Measurements from ENCODE around the gene FUCA1. TPM values are rescaled to one million over a fixed set of nuclear protein-coding genes. Genes with fewer than 3 reads are reported as not detected.
A peak's percentile ranks its signal among the peaks of the same experiment; 100 is the strongest.
"Not testable (repeated sequence)": the region's sequence is repeated elsewhere in the genome, so short reads cannot be mapped to it uniquely, and the experiment has no call there.

The FUCA1 gene
- total RNA-seq, 1 donor from 2014 or later, result 19.0 TPM

DNA sequence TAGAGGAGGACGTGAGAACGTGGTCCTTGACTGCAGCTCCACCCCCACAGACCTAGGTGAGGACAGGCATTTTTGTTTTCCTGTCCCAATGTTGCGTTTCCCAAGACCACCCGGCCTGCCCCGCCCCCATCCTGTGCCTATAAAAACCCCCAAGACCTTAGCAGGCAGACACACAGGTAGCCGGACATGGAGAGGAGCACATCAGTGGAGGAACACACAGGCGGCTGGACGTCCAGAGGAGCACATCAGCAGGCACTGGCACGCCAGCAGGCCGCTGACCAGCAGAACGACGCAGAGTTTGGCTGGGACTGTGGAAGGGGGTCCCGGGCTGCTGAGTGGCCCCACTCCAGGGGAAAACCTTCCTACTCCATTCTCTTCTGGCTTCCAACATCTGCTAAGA is 30.2 kb downstream of the FUCA1 start:
- DNase-seq, result no peak

DNA sequence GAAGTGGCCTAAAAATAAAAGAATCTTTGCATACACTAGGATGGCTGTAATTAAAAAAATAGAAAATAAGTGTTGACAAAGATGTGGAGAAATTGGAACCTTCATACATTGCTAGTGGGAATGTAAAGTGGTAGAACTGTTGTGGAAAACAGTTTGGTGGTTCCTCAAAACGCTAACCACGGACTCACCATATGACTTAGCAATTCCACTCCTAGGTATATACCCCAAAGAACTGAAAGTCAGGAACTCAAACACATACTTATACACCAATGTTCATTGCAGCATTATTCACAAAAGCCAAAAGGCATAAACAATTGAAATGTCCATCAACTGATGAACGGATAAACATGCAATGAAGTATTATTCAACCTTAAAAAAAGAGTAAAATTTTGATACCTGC is 32.1 kb downstream of the FUCA1 start:
- DNase-seq, result no peak

DNA sequence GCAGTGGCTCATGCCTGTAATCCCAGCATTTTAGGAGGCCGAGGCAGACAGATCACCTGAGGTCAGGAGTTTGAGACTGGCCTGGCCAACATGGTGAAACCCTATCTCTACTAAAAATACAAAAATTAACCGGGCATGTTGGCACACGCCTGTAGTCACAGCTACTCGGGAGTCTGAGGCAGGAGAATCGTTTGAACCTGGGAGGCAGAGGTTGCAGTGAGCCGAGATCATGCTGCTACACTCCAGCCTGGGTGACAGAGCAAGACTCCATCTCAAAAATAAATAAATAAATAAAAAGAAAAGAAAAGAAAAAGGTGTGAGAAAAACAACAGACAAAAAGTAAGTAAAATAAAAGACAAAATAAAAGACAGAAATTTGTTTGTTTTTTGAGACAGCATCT is 33.9 kb downstream of the FUCA1 start:
- not testable (repeated sequence) for DNase-seq

DNA sequence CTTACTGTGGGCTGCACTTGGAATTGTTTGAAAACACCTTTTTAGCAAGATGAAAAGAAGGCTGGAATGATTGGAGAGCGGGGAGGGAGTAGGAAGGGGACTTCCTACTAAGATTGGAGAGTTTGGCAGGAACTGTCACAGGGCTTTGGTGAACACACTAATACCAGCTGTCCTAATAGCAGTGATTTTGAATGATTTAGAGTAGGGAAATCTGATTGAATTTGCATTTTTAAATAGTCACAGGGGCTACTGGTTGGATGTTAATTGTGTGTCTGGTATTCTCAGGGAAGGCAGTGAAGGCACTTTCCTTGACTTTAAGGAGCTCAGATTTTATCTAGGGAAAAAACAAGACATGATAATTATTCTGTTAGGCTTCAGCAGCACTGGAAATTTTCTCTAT is 40.4 kb downstream of the FUCA1 start:
- DNase-seq, result no peak

DNA sequence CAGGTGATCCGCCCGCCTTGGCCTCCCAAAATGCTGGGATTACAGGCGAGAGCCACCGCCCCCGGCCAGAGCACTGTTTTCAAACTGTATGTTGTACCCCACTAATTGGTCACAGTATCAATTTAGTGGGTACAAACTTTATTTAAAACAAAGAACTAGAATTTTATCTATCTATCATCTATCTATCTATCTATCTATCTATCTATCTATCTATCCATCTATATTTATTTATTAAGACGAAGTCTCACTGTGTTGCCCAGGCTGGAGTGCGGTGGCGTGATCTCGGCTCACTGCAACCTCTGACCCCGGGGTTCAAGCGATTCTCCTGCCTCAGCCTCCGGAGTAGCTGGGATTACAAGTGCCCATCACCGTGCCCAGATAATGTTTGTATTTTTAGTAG is 41.5 kb downstream of the FUCA1 start:
- not testable (repeated sequence) for DNase-seq

DNA sequence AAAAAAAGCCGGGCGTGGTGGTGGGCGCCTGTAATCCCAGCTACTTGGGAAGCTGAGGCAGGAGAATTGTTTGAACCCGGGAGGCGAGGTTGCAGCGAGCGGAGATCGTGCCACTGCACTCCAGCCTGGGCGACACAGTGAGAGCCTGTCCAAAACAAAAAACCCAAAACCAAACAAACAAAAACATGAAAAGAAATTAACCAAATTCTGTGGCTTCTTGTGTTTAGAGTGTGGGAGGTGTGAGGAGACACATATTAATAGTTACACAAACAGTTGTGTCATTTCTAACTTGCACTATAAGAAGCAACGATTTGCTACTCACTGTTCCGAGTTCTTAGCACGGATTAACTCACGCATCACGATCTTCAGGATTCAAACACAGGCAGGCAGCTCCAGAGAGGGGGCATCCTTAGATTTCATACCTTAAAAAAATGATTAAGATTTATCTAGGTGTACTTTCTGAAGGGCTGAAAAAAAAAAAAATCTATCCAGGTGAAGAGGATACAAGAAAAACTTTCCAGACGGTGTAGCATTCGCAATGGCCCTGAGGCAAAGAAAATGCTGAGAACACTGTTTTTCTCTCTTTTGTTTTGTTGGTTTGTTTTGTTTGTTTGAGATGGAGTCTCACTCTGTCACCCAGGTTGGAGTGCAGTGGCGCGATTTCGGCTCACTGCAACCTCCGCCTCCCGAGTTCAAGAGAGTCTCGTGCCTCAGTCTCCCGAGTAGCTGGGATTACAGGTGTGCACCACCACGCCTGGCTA is 42.1 kb downstream of the FUCA1 start:
- no peak for DNase-seq

DNA sequence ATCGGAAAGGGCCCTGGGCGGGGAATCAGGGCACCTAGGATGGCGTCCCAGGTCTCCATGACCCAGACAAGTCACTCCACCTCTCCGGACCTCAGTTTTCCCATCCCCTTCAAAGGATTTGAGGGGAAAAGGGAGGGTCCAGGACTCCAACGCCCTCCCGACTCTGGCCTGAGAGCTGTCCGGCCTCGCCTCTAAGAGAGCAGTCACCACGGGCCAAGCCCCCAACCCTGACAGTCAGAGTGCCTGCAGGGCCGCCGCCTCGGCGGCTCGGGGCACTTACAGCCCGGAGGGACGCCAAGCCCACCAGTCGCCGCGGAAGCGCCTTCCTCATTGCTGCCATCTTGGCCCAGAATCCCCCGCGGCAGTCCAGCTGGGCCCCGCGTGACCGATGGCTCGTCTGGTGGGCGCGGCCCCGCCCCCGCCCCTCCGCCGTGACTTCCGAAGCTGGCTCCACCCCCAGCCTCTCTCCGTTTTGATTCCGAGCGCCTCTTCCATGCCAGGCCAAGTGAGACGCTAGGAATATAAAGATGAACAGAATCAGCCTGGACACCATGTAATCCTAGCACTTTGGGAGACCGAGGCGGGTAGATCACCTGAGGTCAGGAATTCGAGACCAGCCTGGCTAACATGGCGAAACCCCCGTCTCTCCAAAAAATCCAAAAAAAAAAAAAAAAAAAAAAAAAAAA is 42.9 kb downstream of the FUCA1 start, which contains the start of gene HMGCL:
Gene HMGCL (minus strand): TSS at position 354 of the 686 bp plus-strand sequence. CDS start 14 bp downstream, at position 340.
- peak; percentile 89 for DNase-seq

DNA sequence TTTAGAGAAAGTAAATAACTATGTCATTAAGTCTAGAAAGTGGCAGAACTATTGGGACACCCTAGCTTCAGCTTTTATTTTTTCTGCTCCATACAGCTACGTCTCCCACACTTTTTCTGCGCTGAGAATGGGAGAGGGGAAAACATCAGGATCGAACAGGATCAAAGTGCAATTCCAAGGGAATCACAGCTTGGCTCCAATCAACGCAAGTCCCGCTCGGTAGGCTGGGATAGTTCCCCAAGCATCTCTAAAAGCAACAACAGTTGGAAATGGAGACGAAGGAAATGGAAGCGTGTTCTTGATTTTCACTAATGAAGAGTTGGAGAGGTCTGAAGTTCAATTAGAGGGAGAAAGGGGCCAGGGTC is 43.4 kb downstream of the FUCA1 start:
- DNase-seq, result no peak

DNA sequence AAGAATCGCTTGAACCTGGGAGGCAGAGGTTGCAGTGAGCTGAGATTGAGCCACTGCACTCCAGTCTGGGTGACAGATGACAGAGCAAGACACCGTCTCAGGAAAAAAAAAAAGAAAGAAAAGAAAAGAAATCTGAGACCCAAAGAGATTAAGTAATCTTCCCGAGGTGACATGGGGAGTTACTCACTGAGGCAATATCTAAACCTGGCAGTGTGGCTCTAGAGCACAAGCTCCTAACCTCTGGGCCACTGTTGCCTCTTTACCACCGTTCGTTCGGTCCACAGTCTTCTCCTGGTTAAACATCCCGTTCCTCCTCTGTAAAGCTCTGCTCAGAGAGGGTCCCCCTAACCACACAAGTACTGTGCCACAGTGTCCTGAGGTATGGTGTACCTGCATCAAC is 44.3 kb downstream of the FUCA1 start:
- no peak for DNase-seq

DNA sequence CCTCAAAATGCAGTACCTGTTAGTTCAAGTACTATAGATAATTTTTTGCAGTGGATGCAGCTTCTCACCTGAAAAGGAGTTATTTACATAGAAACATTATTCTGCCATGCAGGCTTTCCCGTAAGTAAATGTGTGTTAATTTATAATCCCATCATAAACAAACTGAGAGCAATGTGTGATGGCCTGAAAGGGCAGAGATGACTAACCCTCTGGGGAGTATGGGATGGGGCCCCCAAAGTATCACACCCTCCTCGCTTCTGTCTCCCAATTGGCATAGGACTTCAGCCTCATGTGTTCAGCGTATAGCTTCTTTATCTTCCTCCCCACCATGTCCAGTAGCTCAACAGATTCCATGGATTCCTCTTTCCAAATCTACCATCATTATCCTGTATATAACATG is 50.5 kb downstream of the FUCA1 start:
- no peak for DNase-seq

DNA sequence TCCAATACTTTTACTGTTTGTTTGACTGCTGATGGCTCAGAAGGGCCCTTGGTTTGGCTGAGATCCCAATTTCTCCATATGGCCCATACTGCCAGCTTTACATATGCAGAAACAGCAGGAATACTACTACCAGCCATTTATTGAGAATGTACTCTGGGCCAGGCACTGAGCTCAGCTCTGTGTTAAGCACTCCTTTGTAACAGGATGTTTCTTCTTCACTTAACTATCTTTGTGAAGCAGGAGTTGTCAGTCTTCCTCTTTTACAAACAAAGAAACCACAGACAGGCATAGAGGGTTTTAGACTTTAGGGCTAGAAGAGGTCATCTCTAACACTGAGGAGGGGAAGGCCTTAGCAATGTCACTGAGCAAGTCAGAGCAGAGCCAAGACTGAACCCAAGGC is 51.2 kb downstream of the FUCA1 start:
- DNase-seq, result no peak

DNA sequence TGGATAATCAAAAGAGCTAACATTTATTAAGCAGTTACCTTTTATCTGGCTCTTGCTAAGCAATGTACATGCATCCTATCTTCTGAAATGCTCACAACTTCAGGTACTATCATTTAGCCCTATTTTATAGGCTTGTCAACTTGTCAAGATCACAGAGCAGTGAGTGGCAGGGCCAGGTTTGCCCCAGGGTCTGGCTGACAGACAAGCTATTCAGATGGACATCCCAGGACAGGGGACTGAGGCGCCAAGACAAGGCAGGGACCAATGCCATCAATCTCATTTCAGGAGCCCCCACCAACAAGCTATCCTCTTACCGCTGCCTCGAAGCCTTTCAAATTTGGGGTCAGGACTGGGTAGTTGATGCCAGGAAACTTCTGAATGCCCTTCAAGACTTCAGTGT is 51.7 kb downstream of the FUCA1 start:
- DNase-seq, result no peak

DNA sequence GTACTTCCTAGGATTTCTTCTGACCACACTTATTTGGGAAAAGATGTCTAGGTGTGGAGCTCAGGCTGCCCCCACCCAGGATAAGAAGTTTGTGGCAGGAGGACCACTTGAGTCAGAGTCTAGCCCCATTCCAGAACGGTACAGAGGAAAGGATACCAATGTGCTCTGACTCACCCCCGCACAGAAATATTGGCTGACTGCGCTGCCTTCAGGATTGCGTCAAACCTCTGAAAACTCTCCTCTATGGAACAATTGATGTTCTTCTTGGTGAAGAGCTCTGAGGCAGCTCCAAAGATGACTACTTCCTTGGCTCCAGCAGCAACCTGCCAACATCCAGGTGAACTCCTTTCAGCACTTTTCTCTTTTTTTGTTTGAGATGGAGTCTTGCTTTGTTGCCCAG is 54.1 kb downstream of the FUCA1 start:
- no peak for DNase-seq

DNA sequence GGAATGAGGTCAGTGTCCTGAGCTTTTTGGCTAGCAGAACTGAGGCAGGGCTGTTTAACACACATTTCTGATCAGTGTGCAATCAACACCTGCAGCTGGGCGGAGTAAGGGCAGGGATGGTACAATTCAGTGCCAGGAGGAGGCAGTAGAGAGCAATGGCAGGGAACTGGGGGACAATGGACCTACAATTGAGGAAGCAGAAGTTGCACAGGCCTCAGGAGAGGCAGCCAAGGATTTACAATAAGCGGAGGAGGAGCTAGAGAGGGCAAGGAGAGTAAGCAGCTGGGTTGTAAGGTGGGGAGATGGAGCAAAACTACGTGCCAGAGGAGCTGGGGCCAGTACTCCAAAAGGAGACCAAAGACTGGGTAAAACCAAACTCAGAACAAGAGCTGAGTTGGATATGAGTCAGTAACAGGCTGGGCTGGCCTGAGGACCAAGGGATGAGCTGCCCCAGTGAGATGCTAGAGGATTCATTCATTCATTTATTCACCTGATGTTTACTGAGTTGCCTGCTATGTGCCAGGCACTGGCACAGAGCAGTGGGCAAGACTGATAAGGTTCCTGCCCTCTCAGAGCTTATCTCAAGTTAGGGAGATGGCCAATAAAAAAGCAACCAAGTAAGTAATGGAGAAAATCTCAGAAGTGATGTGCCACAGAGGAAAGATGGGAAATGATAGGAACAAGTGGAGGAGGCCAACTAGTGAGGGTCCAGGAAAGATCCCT is 57.1 kb downstream of the FUCA1 start:
- DNase-seq, result no peak

DNA sequence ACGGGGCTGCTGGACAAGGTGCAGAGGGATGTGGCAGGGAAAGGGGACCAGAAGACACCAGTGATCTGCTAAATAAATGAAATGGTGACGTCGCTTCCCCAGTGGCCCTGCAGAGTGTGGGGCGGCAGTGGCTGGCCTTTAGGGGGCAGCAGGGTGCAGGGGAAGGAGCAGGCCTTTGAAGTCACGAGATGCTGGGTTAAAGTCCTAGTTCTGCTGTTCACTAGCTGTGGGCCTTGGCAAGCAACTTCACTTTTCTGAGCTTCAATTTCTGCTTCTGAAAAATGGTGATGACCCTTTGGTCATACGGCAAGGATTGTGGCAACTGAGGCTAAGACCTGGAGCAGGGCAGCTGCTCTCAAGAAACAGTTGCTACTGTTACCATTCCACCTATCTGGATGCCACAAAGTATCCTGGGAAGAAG is 58.3 kb downstream of the FUCA1 start:
- no peak for DNase-seq

DNA sequence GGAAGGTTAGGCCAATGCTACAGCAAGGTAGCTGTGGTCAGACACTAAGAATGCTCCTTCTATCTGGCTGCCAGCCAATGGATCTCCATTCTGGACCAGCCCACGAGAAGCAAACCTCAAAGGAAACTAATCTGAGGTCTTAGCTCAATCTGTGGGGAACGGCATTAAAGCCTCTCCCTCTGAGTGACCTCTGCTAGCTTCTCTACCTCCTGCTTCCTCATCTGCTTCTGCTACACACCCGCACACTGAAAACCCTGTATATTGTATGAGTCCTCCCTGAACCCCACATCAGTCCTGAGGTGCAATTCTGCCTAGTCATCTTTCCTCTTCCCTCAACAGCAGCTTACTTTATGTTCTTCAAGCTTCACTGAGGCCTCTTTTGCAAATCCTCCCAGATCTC is 60.6 kb downstream of the FUCA1 start:
- no peak for DNase-seq

DNA sequence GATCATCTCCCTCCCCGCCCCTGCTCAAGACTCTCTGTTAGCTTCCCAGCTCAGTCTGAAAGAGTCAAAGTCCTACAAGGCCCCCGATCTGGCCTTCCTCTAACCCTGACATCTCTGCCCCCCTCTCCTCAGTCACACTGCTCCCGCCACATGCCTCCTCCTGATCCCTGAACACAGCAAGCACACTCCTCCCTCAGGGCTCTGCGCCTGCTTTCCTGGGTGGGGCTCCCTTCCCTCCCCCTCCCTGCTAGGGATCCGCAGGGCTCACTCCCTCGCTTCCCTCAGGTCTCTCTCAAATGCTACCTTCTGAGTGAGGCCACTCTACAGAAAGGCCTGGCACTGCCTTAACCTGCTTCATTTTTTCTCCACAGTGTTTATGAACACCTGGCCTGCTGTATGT is 61.8 kb downstream of the FUCA1 start:
- DNase-seq, result no peak

DNA sequence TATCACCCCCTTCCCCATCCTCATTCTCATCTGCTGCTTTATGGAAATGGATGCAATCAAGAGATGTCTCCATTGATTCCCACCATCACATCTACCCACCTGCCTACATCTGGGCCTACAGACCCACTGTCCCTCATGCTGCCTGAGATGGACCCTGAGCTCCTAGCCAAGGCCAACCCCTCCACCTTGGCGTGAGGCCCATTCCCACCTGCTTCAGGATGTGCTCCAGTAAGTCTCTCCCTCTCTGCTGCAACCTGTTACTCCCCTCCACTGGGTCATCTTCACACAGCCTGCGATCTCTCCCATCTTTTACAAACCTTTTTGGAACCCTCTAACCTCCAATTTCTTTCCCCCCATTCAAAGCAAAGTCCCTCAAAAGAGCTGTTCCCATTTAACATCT is 63.1 kb downstream of the FUCA1 start:
- DNase-seq, result no peak

DNA sequence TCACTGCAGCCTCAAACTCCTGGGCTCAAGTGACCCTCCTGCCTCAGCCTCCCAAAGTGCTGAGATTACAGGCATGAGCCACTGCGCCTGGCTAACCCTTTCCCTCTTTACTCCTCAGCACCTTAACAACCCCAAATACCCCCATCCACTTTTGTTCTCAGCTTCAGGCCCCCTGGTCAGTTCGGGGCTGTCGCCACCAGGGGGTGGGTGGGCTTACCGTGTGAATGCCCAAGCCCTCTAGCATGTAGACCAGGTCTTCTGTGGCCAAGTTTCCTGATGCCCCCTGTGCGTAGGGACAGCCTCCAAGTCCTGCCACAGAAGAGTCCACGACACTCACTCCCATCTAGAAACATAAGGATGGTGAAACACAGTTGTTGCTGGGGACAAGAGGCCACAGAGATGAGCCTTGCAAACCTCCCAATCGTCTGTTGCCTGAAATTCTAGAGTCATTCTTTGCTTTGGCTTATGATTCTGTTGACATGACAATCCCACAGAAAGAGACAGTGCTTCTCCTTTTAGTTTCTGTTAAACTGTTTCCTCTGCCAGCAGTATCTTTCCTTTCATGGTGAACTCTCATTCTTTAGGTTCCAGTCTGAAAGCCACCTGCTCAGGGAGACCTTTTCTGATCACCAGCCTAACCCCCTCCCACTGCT is 63.8 kb downstream of the FUCA1 start:
- no peak for DNase-seq

DNA sequence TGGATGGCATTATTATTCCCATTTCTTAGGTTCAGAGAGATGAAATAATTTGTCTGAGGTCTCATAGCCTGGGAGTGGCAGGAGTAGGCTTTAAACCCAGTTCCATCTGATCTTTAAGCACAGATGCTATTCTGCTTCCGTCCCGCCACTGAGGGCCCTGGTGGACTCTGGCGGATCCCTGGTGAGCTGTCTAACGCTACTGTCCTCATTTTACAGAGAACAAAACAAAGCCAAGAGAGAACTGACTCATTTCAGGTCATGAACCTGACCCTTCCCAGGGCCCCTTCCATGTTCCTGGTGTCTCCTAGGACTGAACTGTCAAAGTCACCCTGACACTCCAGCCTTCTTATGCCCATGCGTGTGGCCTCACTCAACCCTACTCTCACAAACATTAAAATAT is 64.4 kb downstream of the FUCA1 start:
- no peak for DNase-seq

DNA sequence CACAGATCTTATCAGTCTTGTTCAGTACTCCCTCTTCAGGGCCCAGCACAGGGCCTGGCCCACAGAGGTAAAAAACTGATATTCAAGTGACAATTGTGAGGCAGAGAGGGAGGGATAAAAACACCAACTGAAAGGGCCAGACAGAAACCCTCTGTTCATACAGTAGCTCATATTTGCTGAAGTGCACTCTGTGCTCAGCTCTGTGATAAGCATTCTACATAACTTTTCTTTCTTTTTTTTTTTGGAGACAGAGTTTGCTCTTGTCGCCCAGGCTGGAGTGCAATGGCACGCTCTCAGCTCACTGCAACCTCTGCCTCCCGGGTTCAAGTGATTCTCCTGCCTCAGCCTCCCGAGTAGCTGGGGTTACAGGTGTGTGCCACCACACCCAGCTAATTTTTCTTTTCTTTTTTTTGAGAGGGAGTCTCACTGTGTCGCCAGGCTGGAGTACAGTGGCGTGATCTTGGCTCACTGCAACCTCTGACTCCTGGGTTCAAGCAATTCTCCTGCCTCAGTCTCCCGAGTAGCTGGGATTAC is 65.2 kb downstream of the FUCA1 start:
- DNase-seq, result not testable (repeated sequence)

DNA sequence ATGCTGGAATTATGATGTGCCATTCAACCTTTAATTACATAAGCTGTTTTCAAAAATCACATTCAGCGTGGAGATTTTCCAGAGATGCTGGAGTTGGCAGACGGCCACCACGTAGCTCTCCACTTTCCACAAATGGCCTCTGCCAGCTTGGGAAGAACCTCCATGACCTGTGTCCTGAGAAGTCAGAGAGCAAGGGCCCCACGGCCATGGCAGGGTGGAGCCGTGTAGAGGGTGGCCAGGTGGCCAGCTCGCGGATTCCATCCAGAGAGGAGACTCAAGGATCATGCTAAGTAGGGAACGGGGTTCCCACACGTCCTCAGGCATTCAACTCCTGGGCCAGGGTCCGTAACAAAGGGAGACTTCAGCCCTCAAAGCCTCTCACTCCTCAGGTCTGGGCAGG is 66.2 kb downstream of the FUCA1 start:
- DNase-seq, result no peak

DNA sequence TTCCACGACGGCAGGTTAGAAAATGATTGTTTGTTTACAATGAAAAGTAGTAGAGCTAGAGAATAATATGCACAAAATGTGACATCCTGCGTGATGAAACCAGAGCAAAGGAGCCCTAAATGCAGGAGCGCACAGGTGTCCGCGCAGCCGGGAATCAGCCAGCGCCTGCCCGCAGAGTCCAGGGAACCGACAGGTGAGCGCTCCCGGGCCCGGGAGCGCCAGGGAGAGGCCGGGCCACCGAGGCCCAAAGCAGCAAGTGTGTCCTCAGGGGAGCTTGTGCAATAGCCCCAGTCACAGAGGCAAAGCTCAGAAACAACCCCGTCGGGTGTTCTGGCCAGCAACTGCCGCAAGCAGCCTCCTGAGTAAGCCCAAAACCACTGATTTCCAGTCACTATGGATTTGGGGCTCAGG is 66.7 kb downstream of the FUCA1 start:
- DNase-seq, result no peak
